Measurements from ENCODE around the gene SDF4. TPM values are rescaled to one million over a fixed set of nuclear protein-coding genes. Genes with fewer than 3 reads are reported as not detected.

The SDF4 gene
- total RNA-seq, 8 experiments from 2014 or later: 53.9 to 202 (median 76.8) TPM

GRCh38 chr1:1187938-1188337 lies 43.9 kb downstream of the SDF4 start:
- Histone ChIP-seq H3K4me3 (no peak overlapping the region), H3K27ac (no peak overlapping the region), H3K4me1 (replicated peaks in 1 of 2) (peaks cover 0 to under 1% of the 10 kb centered on the region in 2 donors)
- ATAC-seq (replicated peaks in 6 of 8): no peak
- in situ Hi-C loops (cut with MboI; ENCODE audit: low pct_unique_long_range_greater_than_20kb in 2 of 9, low sequenced_read_pairs in 9 of 9, unreplicated experiment in 9 of 9): no loop called here

GRCh38 chr1:1185101-1185765 lies 46.6 kb downstream of the SDF4 start:
- no peak for ATAC-seq (replicated peaks in 6 of 8)
- WGBS, 10 experiments: 52 to 90% (median 77%) methylated on average over 2 to 16 of the region's 31 CpGs; no CpG with 5 or more reads in 5 of the 10 experiments
- Histone ChIP-seq H3K4me1 (replicated peaks in 1 of 2) (peaks cover 0 to 18% of the 10 kb centered on the region in 2 donors), H3K27ac (no peak overlapping the region), H3K4me3 (no peak overlapping the region)
- in situ Hi-C loops (cut with MboI; ENCODE audit: low pct_unique_long_range_greater_than_20kb in 2 of 9, low sequenced_read_pairs in 9 of 9, unreplicated experiment in 9 of 9): no loop called here

- H3K27ac ChIP-seq: no peak overlapping the region
- ATAC-seq (replicated peaks in 6 of 8): peak in 3 of 8 experiments; percentile 8 to 11 (median 10)
These were observed 47.7 kb downstream of the SDF4 start for GRCh38 chr1:1183833-1184775.

GRCh38 chr1:1183221-1183747 lies 48.5 kb downstream of the SDF4 start:
- Histone ChIP-seq H3K4me3 (no peak overlapping the region), H3K27ac (no peak overlapping the region), H3K4me1 (replicated peaks in 1 of 2) (peaks cover 0 to 18% of the 10 kb centered on the region in 2 donors)
- in situ Hi-C loops (cut with MboI; ENCODE audit: low pct_unique_long_range_greater_than_20kb in 2 of 9, low sequenced_read_pairs in 9 of 9, unreplicated experiment in 9 of 9): no loop called here
- 0 to 100% (median 81%) methylated on average over 1 to 20 of the region's 21 CpGs; no CpG with 5 or more reads in 6 of the 10 experiments for WGBS, 10 experiments
- peak in 1 of 8 experiments; percentile 8 for ATAC-seq (replicated peaks in 6 of 8)

More at GRCh38 chr1:1183833-1184775, 47.7 kb downstream of the SDF4 start:
- in situ Hi-C loops (cut with MboI; ENCODE audit: low pct_unique_long_range_greater_than_20kb in 2 of 9, low sequenced_read_pairs in 9 of 9, unreplicated experiment in 9 of 9): no loop called here
- peaks cover 0 to 18% of the 10 kb centered on the region in 2 donors for H3K4me1 ChIP-seq (replicated peaks in 1 of 2)
- H3K4me3 ChIP-seq: no peak overlapping the region
- 78 to 89% (median 82%) methylated on average over 6 to 11 of the region's 33 CpGs; no CpG with 5 or more reads in 6 of the 10 experiments for WGBS, 10 experiments

- WGBS, 10 experiments: 20 to 97% (median 30%) methylated on average over 1 to 7 of the region's 39 CpGs; no CpG with 5 or more reads in 7 of the 10 experiments
- Histone ChIP-seq H3K4me1 (replicated peaks in 1 of 2) (peaks cover 0 to 18% of the 10 kb centered on the region in 2 donors), H3K27ac (no peak overlapping the region), H3K4me3 (no peak overlapping the region)
- in situ Hi-C loops (cut with MboI; ENCODE audit: low pct_unique_long_range_greater_than_20kb in 2 of 9, low sequenced_read_pairs in 9 of 9, unreplicated experiment in 9 of 9): no loop called here
- peak in 3 of 8 experiments; percentile 4 to 17 (median 5) for ATAC-seq (replicated peaks in 6 of 8)
These were observed 49.1 kb downstream of the SDF4 start for GRCh38 chr1:1182491-1183220.

- no peak overlapping the region for H3K4me3 ChIP-seq
- in situ Hi-C loops (cut with MboI; ENCODE audit: low pct_unique_long_range_greater_than_20kb in 2 of 9, low sequenced_read_pairs in 9 of 9, unreplicated experiment in 9 of 9): no loop called here
- 83 to 100% (median 100%) methylated on average over 1 to 3 of the region's 21 CpGs; no CpG with 5 or more reads in 6 of the 10 experiments for WGBS, 10 experiments
- H3K27ac ChIP-seq: no peak overlapping the region
- peak in 3 of 8 experiments; percentile 5 to 18 (median 10) for ATAC-seq (replicated peaks in 6 of 8)
- H3K4me1 ChIP-seq (replicated peaks in 1 of 2): peaks cover 0 to 18% of the 10 kb centered on the region in 2 donors
These were observed 49.8 kb downstream of the SDF4 start for GRCh38 chr1:1181938-1182410.

GRCh38 chr1:1181129-1181937 lies 50.5 kb downstream of the SDF4 start:
- Histone ChIP-seq H3K4me1 (replicated peaks in 1 of 2) (peaks cover 1 to 22% of the 10 kb centered on the region in 2 donors), H3K27ac (no peak overlapping the region), H3K4me3 (no peak overlapping the region)
- in situ Hi-C loops (cut with MboI; ENCODE audit: low pct_unique_long_range_greater_than_20kb in 2 of 9, low sequenced_read_pairs in 9 of 9, unreplicated experiment in 9 of 9): no loop called here
- WGBS, 10 experiments: 40 to 92% (median 86%) methylated on average over 3 to 11 of the region's 26 CpGs; no CpG with 5 or more reads in 5 of the 10 experiments
- peak in 3 of 8 experiments; percentile 7 to 70 (median 18) for ATAC-seq (replicated peaks in 6 of 8)

- Histone ChIP-seq H3K4me1 (replicated peaks in 1 of 2) (peaks cover 2 to 23% of the 10 kb centered on the region in 2 donors), H3K4me3 (no peak overlapping the region), H3K27ac (no peak overlapping the region)
- in situ Hi-C loops (cut with MboI; ENCODE audit: low pct_unique_long_range_greater_than_20kb in 2 of 9, low sequenced_read_pairs in 9 of 9, unreplicated experiment in 9 of 9): no loop called here
- 80% methylated on average over 10 to 11 of the region's 51 CpGs; no CpG with 5 or more reads in 8 of the 10 experiments for WGBS, 10 experiments
- ATAC-seq (replicated peaks in 6 of 8): peak in 2 of 8 experiments; percentile 18 to 23
These were observed 51.6 kb downstream of the SDF4 start for GRCh38 chr1:1179983-1180861.

GRCh38 chr1:1179346-1179982 lies 52.3 kb downstream of the SDF4 start:
- in situ Hi-C loops (cut with MboI; ENCODE audit: low pct_unique_long_range_greater_than_20kb in 2 of 9, low sequenced_read_pairs in 9 of 9, unreplicated experiment in 9 of 9): no loop called here
- Histone ChIP-seq H3K27ac (no peak overlapping the region), H3K4me3 (no peak overlapping the region), H3K4me1 (replicated peaks in 1 of 2) (peaks cover 2 to 23% of the 10 kb centered on the region in 2 donors)
- ATAC-seq (replicated peaks in 6 of 8): peak in 1 of 8 experiments; percentile 6
- 60 to 96% (median 79%) methylated on average over 1 to 9 of the region's 25 CpGs; no CpG with 5 or more reads in 6 of the 10 experiments for WGBS, 10 experiments

- WGBS, 10 experiments: 86 to 90% (median 88%) methylated on average over 2 to 12 of the region's 32 CpGs; no CpG with 5 or more reads in 6 of the 10 experiments
- in situ Hi-C loops (cut with MboI; ENCODE audit: low pct_unique_long_range_greater_than_20kb in 2 of 9, low sequenced_read_pairs in 9 of 9, unreplicated experiment in 9 of 9): no loop called here
- no peak for ATAC-seq (replicated peaks in 6 of 8)
These were observed 52.9 kb downstream of the SDF4 start for GRCh38 chr1:1178794-1179331.

More at GRCh38 chr1:1178794-1179331, 52.9 kb downstream of the SDF4 start:
- Histone ChIP-seq H3K27ac (no peak overlapping the region), H3K4me1 (replicated peaks in 1 of 2) (peaks cover 6 to 26% of the 10 kb centered on the region in 2 donors), H3K4me3 (no peak overlapping the region)

Measured in motor neuron (in vitro differentiated cells).